ENCODE measurements around the gene KCNMA1. TPM values are rescaled to one million over a fixed set of nuclear protein-coding genes. Genes with fewer than 3 reads are reported as not detected.

KCNMA1 gene
- total RNA-seq, 1 donor from 2014 or later = 5.4 TPM

DNA sequence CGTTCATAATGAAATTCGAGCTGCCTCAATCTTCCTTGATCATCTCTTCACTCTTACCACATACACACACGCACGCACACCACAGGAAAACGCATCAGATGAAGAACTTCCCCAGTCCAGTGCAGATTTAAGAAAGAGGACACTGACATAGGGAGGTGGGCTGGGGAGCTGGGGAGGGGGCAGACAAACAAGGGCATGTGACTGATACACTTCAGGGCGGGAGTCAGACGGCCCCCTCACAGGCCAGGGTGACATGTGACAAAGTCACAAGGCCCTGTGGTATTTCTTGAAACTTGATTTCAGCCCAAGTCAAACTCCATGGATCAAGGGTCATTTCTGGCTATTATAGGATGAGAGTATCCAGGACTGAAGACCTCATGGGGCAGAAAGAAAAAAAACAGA is 82.6 kb downstream of the KCNMA1 start:
- no peak for ATAC-seq

DNA sequence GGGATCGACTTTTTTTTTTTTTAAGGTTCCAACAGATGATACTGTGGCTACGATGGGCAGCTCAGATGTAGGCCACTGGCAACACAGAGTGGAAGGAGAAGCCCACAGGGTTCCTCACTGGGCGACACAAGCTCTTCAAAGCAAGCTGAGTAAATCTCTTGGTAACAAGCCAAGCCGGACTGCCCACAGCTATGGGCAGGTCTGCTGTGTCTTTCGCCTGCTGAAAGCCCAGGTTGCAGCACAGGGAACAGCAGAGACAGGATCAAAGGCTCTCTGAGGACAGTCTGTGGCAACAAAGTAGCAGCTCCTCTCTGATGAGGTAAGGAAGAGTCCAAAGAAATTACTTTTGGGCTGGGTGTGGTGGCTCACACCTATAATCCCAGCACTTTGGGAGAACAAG is 83.6 kb downstream of the KCNMA1 start:
- ATAC-seq = peak; percentile 70

DNA sequence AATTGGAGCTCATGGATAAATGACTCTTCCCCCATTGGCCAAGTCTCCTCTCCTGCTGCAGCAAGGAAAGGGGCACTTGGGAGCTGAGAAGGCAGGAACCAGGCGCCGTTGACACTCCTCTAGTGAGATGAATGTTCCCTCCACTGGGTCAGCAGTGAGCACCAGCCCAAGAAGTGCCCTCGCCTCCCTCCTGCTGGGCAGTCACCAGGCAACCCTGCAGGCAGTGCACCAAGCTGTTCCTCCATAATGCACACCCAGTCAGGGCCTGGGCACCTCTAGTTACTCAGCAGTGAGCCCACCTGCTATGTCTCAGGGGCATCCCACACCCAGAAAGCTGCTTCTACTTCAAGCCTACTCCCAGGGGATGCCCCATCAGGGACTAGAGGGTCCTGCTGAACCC is 84.3 kb downstream of the KCNMA1 start:
- no peak for ATAC-seq

DNA sequence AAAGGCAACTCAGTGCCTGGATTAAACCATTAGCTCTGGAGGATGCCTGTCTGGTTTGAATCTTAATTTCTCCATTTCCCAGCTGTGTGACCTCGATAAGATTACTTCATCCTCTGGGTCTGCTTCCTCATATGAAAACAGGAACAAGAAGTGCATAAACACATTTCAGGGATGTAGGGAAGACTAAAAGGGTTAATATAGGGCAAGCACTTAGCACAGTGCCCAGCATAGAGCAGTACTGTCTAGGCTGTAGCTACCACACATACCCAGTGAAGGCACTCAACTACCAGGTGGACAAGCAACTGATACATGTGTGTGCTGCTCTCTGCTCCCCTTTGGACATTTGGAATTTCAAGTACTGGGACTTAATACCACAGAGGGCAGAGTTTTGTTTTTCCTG is 85.4 kb downstream of the KCNMA1 start:
- ATAC-seq = no peak

DNA sequence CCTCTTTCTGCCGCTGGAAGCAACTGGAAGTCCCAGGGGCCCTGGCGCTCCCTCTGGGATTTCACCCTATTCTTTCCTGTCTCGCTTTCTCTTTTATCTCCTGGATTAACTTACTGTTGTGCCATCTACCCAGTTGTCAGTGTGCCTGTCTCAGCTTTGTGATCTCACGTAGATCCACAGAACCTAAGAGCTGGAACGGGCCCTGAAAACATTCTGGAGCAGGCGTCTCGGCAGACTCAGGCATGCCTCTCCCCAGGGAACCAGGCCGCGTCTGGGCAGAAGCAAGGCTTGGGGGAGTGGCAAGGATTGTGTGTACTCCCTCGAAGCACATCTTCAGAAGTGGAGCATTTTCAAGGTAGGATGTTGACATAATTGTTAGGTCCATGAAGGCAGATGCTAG is 87.2 kb downstream of the KCNMA1 start:
- ATAC-seq = peak; percentile 53

DNA sequence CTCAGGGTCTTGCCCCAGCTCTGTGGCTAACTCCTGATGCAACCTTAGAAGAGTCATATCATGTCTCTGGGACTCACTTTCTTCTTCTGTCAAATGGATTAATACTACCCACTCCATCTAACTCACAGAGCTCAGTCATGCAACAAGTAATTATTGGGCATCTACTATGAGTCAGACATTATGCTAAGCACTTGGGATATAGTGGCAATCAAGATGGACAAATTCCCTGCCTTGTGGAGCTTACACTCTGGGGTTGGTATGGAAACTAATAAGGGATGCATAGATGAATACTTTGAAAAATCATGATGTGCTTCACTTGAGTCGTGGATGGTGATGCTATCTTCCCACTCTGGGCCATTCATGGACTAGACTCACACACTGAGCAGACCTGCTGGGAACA is 88.9 kb downstream of the KCNMA1 start:
- peak; percentile 40 for ATAC-seq

DNA sequence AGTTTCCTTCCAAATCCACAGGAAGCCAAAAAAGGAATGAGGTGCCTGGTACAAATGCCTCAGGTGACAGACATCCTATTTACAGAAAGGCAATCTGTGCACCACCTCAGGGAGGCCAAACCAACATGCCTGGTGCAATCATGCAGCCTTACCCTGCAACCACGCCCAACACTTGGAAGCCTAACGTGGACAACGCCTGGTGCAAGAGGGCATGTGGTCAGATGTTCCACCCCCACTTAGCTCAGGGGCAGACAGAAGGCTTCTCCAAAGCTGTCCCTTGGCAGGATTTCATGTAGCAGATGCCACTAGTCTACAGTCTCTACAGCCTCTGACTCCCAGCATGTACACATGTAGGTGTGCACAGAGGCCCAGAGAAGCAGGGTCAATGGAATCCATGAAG is 89.5 kb downstream of the KCNMA1 start:
- ATAC-seq = no peak

DNA sequence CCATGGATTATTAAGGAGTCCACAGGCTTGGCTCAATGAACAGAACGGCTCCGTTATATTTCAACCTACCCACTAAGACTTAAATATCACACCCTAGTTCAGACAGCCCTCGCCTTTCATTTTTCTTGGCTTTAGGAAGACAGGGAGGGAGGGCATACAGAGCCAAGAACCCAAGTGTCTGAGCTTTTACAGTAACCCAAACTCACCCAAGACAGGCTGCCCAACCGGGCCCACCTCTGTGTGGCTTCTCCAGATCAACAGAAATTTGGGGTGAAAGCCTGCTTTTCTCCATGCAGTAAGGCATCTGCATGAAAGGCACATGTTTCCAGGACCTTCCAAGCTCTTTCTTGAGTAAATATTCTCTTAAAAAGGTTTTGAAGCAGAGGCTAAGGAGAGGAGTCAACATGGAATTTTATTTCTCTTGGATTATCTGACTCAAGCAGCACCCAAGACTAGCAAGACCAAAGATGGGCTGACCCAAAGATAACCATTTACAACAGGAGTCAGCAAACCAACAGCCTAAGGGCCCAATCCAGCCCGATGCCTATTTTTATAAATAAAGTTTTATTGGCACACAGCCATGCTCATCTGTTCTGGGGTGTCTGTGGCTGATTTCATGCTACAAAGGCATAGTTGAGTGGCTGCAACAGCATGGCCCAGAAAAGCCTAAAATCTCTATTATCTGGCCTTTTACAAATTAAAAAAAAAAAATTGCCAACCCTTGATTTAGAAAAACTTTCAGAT is 90.1 kb downstream of the KCNMA1 start:
- ATAC-seq = no peak

DNA sequence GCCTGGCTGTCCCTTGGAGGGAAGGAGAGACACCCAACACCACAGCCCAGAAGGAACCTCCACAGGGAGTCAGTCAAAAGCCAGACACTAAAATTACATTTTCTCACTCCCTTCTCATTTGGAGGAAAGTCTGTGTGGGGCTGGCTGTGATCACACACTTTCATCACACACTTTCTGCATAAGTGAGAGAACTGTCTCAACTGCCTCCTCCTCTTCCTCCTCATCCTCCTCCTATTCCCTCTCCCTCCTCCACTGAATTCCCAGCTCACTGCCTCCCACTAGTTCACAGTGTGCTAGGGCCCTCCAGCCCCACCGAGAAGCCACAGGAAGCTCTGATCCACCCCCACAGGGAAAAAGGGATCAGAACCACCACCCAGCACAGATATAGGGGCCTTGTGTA is 91.6 kb downstream of the KCNMA1 start:
- no peak for ATAC-seq

DNA sequence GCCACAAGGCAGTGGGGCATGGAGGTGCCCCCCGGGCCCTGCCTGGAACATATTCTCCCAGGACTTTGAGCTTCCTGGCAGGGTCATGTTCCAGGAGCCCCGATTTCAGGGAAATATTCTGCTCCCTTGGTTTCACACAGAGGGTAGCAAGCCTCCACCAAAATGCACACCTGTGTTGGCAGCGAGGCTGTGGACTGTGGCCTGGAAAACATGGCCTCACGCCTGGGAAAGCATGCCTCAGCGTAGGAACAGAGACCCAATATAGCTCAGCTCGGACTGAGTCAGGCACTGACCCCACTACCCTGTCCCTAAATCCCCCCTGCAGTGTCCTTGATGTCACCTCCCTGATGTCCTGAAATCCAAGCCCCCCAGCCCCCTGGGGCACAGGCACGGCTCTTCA is 92.0 kb downstream of the KCNMA1 start:
- ATAC-seq = no peak

DNA sequence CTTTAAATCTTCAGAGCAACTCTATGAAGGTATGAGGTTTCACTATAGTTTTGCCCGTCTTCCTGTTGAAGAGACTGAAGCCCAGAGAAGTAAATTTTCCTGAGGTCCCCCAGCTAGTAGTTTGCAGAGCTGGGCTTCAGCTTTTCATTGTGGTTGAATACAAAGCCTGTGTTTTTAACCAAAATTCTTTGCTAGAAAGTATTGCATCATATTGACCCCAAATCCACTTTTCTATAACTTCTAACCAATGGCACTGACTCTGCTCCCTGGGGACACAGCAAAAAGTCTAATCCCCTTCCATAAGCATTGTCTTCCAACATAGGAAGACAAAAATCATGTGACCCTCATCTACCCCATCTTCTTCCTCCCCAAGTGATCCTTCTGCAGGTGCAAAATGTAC is 93.0 kb downstream of the KCNMA1 start:
- ATAC-seq = no peak

DNA sequence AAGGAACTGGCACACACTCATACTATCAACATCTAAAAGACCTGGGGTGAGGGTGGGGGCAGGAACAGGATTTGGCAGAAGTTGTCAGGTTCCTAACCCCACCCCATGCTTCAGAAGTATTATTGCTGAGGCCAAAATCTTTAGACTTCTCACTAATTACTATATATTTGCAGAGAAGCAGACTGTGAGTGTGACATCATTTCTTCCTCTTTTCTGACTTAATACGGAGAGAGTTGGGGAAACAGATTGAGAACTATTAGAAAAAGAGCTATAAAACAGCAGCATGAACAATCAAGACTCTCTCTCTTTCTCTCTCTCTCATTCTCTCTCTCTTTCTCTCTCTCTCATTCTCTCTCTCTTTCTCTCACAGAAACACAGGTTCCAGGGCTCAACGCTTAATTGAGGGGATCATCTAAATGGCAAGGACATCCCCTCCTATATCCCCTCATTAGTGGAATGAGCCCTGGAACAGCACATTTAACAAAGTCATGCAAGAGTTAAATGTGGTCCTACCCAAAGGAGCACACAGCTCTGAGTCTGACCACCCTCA is 94.8 kb downstream of the KCNMA1 start:
- no peak for ATAC-seq

DNA sequence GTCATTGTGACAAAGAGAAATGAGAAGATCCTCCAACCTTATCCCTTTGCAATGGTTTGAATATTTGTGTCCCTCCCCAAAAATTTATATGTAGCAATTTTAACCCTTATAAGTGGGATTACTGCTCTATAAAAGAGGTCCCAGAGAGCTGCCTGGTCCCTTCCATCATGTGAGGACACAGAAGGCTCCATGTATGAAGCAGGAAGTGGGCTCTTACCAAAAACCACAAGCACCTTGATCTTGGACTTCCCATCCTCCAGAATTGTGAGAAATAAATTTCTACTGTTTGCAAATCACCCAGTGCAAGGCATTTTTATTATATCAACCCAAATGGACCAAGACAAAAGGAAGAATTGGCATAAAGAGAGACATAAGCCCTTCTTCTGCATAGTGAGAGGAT is 95.7 kb downstream of the KCNMA1 start:
- ATAC-seq = no peak

DNA sequence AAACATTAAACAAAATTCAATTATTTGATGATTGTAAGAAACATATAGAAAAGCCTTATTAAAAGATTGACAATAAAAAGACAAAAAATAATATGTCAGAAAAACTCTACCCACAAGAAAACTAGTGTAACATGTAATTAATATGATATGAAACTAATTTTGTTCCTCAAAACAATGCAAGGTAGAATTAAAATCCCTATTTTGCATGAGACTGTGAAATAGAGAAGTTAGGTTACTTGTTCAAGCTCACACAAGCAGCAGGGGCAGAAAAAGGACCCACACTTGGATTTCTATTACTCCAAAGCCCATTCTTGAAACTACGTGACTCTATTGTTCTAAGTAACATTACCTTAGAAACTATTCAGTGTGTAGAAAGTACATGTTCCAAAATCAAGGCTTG is 96.4 kb downstream of the KCNMA1 start:
- no peak for ATAC-seq

DNA sequence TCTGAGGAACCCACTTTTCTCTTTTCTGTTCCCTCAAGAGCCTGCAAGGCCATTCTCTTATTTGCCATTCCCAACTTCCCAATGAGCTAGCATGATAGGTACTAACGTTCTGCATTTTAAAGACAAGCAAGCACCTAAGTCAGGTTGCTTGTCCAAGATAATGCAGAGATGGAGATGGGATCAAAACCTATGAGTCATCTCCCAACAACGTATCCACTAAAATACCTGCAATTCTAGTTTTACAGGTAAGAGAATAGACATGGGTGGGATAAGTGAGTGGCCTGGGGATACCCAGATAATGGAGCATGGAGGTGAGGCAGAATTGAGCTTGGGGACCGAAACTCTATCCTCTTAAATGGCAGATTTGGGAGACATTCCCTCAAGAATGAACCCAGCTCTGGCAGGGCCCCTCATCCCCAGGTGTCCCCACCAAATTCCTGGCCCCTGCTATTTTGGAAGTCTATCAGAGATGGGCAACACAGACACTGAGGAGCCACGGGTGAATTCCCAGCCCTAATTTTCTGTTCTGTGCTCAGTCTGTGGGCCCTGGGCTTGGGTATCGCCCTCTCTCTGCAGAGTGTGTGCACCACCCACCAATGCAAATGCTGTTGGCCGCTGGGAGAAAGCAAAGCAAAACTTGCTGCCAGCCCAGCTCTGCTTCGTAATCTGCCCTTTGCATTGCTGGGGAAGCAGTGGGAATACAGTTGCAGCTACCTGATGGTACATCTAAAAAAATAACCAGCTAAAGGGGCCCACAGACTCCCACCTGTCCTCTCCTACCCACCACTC is 98.3 kb downstream of the KCNMA1 start:
- ATAC-seq = peak; percentile 48

DNA sequence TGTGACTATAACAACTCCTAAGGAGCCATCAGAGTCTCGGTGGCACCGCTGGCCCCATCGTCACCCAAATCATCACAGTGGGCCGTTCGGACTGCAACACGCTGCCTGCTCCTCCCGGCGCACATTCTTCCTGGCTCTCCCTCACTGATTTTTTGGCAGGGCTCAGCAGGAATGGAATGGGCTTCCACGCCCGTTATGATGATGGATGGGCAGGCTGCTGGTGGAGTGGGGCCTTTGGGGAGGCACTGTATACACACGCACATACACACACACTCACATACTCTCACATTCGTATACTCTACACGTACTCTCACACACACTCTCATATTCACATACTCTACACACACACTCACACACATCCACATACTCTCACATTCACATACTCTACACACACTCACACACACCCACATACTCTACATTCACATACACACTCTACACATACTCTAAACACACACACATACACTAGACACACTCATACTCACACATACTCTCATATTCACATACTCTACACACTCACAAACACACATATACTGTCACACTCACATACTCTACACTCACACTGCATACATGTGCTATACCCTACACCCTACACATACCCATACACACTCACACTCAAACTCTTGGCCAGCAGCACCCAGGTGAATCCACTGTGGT is 99.8 kb downstream of the KCNMA1 start:
- peak; percentile 21 for ATAC-seq

DNA sequence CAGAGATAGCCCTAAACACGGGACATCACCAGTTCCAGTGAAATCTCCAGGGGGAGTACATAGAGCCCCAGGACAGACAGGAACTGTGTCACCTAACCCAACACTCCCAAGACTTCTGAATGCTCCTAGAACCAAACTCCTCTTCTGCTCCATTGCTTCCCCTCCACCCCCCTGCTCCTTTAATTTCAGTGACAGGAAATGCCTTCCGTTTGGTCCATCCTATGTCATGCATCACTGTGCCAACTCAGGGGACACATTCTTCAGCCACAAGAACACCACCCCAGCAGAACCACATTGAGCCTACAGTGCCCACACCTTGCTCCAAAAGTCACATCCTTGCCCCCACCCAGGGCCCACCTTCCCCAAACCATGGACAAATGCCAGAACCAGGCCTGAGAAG is 100.5 kb downstream of the KCNMA1 start:
- no peak for ATAC-seq

DNA sequence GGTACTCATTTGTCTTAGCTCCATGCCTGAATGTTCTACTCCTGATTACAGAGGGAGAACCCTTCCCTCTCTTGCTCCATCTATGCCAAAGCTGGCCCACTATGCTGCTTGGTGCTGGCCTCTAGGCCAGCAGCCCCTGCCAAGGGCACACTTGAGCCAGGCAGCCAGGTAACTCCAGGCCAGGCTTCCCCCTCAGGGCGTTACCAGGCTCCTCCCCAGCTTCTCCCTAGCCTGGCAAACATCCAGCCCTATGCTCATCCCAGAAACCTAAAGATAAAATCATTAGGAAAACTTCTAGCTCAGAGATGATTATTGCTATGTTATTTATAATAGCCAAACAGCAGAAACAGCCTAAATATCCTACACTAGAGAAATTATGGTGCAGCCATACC is 103.7 kb downstream of the KCNMA1 start:
- no peak for ATAC-seq

DNA sequence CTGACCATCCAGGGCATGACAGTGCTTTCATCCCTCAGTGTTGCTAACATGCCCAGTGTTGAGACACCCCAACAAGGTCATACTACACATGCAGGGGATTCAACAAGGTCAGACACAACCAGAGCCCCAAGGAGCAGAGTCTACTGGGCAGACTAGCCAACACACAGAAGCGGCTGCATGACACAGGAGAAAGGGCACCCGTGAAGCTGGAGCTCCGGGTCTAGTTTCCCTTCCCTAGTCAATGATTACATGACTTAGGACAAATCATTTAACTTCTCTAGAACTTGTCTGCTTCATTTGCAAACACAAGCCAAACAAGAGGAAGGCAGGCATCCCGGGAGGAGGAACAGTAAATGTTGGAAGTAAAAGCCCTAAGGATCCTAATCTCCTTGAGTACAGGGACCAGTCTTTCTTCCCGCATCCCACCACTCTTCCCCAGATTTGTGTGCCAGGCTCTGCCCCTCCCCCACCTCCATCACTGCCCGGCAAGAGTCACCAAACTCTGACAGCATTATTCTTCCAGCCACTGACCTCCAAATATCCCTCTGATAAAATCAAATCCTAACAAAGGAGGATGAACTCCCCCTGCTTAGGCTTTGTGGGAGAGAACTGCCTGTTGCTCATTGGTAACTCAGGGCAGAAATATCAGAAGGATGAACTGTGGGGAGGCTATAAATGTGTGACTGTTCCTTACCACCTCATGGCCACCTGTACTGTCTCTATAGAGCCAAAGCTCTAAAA is 104.3 kb downstream of the KCNMA1 start:
- no peak for ATAC-seq

DNA sequence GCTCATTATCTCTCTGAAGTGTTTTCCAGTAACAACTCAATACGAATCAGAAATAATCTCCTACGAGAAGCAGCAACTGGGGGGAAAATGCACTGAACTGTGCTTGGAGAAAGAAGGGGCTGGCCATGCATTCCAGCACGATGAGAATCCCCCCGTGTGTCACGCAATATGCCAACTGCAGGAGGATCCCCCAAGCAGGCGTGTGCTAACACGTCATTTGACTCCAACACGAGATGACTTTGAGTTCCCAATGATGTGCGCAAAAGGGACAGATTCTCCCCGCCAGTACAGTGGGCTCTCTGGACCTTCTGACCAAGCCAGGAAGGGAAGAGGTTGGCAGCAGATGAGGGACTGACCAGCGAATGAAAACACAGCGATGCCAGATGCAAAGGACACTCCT is 105.5 kb downstream of the KCNMA1 start:
- no peak for ATAC-seq

DNA sequence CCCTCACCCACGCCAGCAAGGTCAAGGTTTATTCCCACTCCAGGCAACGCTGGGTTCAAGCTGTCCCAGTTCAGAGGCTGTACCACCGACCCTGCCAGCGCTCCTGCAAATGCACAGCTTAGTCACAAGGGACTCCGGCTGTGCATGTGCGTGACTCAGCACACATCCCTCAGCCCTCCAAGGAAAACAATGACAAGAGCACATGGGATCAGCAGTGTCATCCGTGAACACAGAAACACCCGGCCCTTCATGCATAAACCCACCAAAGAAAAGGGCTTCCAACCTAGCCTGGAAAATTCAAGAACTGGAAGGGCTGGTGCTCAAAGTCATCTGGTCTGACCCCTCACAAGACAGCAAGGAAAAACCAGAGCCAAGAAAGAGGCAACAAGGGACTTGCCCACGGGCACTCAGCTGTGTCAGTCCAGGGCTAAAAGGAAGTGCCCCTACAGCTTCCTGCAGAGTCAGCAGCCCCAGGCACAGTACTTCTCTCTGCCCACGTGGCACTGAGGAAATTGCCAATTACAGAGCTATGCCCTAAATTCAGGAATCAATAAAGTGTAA is 106.1 kb downstream of the KCNMA1 start:
- peak; percentile 83 for ATAC-seq

DNA sequence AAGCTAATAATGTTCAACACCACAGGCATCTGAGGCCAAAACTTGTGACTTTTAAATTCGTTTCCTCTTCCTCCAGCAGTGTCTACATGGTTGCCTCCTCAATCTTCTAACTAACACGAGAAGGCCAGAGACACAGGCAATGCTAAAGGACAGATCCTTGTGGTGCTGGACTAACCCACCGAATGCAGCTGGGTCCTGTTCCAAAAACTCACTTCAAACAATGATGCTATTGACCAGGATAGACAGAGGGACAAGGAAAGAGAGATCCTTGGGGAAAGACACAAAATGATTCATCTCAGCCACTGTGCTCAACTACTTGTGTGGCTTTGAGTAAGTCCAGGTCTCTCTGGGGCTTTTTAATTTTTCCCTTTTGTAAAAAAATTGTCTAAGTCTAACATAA is 107.6 kb downstream of the KCNMA1 start:
- no peak for ATAC-seq
